Non-pigmented ciliary epithelial cell (primary cell): ENCODE results near the gene PRKG2.
"Not testable (repeated sequence)": the region's sequence is repeated elsewhere in the genome, so short reads cannot be mapped to it uniquely, and the experiment has no call there.

Experiments
- DNase-seq: peaks from one replicate; pipeline ENCODE4 v3.0.0-alpha.2; 2010; ENCODE audit warnings: low read depth

The PRKG2 gene, protein sequence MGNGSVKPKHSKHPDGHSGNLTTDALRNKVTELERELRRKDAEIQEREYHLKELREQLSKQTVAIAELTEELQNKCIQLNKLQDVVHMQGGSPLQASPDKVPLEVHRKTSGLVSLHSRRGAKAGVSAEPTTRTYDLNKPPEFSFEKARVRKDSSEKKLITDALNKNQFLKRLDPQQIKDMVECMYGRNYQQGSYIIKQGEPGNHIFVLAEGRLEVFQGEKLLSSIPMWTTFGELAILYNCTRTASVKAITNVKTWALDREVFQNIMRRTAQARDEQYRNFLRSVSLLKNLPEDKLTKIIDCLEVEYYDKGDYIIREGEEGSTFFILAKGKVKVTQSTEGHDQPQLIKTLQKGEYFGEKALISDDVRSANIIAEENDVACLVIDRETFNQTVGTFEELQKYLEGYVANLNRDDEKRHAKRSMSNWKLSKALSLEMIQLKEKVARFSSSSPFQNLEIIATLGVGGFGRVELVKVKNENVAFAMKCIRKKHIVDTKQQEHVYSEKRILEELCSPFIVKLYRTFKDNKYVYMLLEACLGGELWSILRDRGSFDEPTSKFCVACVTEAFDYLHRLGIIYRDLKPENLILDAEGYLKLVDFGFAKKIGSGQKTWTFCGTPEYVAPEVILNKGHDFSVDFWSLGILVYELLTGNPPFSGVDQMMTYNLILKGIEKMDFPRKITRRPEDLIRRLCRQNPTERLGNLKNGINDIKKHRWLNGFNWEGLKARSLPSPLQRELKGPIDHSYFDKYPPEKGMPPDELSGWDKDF

DNA sequence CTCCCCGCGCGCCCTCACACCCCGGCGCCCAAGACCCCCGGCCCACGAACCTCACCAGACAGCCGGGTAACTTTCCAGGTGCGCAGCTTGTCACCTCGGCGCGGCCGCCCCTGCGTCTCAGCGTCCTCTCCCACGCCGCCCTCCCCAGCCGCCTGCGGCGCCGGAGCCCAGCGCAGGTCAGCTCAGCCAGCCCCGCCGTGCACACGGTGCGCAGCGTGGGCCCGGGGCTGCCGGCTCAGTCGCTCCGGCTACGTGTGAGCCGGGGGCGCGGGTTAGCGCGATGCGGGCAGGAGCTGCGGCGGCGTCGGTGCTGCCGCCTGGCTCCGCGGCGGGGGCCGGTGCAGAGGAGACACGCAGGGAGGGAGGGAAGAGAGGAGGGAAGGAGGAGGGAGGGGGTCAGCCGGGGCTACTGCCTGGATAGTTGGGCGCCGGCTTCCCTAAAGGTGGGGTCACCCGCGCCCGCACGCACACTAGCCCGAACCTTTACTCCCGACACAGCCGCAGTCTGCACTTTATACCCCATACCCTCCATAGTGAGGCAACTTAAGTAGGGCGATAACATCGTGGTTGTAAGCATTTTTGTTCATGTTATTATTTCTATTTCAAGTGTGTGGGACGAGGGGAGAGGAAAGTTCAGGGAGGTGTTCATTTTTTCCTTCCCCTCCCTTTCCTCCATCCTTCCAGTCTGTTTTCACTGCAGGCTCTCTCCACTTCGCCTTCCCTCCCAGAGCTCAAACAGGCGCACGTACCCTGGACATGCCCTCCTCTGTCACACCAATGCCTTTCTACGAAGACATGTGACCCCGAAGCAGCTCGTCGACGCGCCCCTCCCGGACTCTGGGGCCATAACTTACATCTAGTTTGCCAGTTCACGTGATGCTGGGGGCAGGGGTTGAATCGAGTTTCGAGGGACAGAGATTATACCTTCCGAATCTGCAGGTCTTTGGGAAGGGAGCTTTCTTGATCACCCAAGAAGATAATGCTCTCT lies at the start of gene PRKG2:
Gene PRKG2 (minus strand): TSS at position 342 of the 988 bp plus-strand sequence. CDS start 10,175 bp downstream, outside the sequence.
- DNase-seq, result no peak

GRCh38 chr4:81260443-81261101 lies 45.5 kb upstream of the PRKG2 start:
- no peak for DNase-seq

GRCh38 chr4:81258841-81259550 lies 44.0 kb upstream of the PRKG2 start:
- DNase-seq, result no peak

DNA sequence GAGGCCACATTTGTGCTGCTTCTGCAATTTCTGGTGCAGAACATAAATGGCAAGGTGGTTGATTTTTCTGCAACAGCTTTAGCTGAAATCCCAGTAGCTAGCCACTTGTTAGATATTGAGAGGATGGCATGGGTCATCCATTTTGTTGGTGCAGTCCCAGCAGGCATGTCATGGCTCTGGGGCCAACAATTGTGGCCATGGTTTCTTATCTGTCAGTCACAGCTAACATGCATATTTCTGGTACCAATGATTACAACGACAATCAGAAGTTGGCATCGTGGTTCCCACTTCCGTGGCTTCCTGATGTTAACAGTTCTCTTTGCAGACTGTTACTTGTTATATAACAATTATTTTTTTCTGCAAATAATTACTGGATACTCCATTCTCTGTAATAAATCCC lies 42.8 kb upstream of the PRKG2 start:
- DNase-seq, result no peak

DNA sequence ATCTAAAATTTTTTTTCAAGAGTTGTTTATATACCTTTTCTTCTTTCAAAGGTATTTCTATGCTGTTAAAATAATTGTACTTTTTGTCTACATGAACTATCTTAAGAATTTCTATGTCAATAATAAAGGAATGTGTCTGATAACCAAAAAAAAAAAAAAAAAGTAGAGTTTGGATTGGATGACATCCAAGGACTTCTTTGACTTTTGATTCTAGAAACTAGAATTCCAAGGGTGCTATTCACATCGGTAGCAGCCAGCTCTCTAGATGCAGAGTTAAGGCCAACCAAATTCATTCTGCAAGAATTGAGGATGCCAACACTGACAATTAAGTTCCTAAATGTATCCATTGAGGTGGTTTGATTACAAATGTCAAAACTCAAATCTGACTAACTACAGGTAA lies 42.0 kb upstream of the PRKG2 start:
- DNase-seq, result peak; percentile 35

DNA sequence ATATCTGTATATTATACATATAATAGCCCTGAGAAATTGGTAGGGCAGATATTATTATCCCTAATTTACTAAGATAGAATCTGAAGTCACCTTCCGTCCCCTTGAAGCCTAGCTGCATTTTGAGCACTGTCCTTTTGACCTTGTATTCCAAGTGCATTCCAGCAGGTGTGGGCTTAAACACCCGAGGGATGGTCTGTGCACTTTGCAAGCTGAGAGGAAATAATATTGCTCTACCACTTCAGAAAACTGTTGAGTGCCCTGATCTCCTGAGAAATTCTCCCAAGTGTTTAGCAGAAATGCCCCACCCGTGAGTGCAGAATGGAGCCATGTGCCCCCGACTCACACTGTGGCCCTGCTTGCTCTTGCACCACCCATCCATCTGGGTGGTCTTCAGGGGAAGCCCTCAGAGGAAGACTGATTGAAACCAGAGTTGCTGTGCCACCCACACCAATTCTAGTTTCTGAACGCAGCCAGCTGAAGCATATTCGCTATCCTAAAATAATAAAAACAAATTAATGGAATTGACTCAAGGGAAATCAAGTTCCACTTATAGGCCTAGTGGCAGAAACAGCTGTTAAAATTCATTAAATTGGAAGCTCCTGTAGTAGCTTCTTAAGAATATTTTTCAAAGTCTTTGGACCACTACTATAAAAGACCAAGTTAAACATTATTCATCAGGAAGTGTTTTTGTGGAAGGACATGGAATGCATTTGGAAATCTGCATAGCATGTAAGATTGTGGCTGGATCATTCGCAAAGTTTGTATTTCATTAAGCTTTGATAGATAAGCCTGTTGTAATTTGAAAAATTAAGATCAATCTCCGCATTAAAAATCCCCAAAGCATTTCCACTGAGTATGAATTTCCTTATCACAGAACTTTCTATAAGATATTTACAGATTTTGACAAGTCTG lies 41.3 kb upstream of the PRKG2 start:
- no peak for DNase-seq

GRCh38 chr4:81255524-81255923 lies 40.5 kb upstream of the PRKG2 start:
- DNase-seq, result peak; percentile 62

DNA sequence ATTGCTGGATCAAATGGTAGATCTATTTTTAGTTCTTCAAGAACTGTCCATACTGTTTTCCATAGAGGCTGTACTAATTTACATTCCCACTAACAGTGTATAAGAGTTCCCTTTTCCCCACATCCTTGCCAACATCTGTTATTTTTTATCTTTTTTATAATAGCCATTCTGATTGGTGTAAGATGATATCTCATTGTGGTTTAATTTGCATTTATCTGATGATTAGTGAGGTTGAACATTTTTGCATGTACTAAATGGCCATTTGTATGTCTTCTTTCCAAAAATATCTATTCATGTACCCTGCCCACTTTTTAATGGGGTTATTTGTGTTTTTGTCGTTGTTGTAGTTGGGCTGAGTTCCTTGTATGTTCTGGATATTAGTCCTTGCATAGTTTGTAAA lies 35.4 kb upstream of the PRKG2 start:
- no peak for DNase-seq

- DNase-seq, result no peak
These were observed 30.4 kb upstream of the PRKG2 start for GRCh38 chr4:81245218-81246009.

GRCh38 chr4:81237791-81238190 lies 22.8 kb upstream of the PRKG2 start:
- no peak for DNase-seq

DNA sequence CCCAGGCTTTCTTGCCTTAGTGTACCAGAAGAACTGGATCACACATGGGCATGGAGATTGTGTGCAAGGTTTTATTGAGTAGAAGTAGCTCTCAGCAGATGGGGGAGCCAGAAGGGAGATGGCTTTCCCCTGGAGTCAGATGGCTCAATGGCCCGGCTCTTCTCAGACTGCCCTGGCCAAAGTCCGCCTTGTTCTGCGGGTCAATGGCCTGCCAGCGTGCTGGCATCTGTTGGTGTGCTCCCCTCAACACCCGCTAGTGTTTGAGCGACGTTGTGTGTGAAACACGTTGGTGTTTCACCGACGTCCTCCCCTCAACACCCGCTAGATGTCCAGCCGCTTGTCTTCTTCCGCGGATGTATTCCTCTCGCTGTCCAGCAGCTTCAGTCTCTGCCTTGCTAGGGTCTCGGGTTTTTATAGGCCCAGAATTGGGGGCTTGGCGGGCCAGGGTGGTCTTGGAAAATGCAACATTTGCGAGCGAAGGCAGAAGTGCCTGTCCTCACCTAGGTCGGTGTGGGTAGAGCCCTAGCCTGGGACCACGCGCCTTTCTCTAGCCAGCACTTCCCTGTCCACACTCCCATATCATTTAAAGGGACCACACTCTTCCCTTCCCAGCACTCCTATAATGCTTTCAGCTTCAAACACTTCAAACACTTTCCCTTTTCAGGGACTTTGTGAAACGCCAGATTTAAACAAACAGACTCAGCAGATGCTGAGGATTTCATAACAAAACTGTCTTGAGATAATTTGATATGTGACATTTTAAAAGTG lies 21.1 kb upstream of the PRKG2 start:
- DNase-seq, result no peak

DNA sequence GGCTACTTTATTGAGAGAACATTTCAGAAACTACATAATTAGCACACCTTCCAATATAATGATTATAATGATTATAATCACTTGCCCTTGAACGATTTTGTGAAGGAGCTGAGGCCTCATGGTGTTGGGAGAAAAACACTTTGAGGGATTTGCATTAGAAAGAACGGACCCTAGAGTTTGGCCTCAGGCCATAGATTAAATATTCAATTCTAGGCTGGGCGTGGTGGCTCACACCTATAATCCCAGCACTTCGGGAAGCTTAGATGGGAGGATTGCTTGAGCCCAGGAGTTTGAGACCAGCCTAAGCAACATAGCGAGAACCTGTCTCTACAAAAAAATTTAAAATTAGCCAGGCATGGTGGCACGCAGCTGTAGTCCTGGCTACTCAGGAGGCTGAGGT lies 12.9 kb upstream of the PRKG2 start:
- no peak for DNase-seq

DNA sequence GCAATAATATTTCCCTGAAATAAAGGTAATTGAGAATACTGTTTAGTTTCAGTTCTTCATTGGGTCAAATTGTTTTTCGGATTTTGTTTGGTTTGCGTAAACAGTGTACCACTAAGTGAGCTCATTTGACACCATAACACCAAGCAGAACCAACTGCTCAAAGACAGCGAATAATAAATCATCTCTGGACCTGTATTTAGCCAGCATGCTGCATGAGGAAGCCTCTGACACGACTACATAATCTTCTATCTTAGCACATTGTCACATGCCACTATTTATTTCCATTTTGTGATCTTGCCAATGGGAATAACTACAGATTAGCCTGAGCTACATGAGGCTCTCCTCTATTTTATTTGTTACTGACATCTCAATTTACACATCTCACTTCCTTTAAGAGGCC lies 12.1 kb upstream of the PRKG2 start:
- no peak for DNase-seq

- no peak for DNase-seq
These were observed 10.2 kb upstream of the PRKG2 start for GRCh38 chr4:81225252-81225651.

DNA sequence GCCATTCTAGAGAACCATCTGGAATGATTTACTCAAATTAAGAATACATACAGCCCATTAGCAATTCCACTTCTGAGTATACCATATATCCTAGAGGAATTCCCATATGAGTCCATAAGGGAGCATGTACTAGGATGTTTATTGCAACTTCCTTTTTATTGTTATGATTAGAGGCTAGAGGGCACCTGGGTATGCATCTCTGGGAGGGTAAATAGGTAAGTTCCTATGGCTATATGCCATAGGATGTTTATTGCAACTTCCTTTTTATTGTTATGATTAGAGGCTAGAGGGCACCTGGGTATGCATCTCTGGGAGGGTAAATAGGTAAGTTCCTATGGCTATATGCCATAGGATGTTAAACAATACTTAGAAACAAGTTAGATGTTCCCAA lies 7.1 kb upstream of the PRKG2 start:
- not testable (repeated sequence) for DNase-seq

GRCh38 chr4:81221303-81222081 lies 6.5 kb upstream of the PRKG2 start:
- no peak for DNase-seq

GRCh38 chr4:81220271-81220670 lies 5.2 kb upstream of the PRKG2 start:
- DNase-seq, result no peak
